Measurements from ENCODE around the gene SLC2A9. TPM values are rescaled to one million over a fixed set of nuclear protein-coding genes. Genes with fewer than 3 reads are reported as not detected.

SLC2A9 gene
- total RNA-seq, 1 donor from 2014 or later: 2.0 TPM

DNA sequence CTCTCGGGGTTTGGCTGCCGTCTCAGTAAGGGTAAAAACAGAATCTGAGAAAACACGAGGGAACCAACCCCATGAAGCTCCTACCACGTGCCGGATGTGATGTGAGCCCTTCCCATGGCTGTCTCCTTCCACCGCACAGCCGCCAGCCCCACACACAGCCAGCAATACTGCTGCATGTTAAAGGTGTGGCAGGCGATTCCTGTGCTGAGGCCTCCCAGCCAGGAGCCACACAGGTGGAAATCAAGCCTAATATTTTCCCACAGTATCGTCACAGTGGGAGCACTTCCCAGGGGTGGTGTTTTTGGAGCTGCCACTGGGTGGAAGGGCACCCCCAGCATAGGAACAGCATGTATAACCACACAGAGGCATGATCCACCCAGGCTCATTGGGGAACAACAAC, 77.5 kb downstream of the SLC2A9 start:
- DNase-seq (ENCODE audit: low read depth): no peak
- H3K4me3 ChIP-seq (ENCODE audit: low read depth, low read length): no peak overlapping the region
- no peak for TF ChIP-seq CTCF (conservative IDR thresholded peaks at IDR 0.05; ENCODE audit: low read depth, low read length)

GRCh38 chr4:9942921-9943600, 78.2 kb downstream of the SLC2A9 start:
- DNase-seq (ENCODE audit: low read depth): no peak
- no peak overlapping the region for H3K4me3 ChIP-seq (ENCODE audit: low read depth, low read length)
- TF ChIP-seq CTCF (conservative IDR thresholded peaks at IDR 0.05; ENCODE audit: low read depth, low read length): no peak

- TF ChIP-seq CTCF (conservative IDR thresholded peaks at IDR 0.05; ENCODE audit: low read depth, low read length): no peak
- no peak overlapping the region for H3K4me3 ChIP-seq (ENCODE audit: low read depth, low read length)
- DNase-seq (ENCODE audit: low read depth): no peak
These were observed 79.2 kb downstream of the SLC2A9 start for GRCh38 chr4:9942139-9942538.

- no peak for TF ChIP-seq CTCF (conservative IDR thresholded peaks at IDR 0.05; ENCODE audit: low read depth, low read length)
- DNase-seq (ENCODE audit: low read depth): no peak
These were observed 81.3 kb downstream of the SLC2A9 start for GRCh38 chr4:9940041-9940440.

GRCh38 chr4:9938933-9939332, 82.4 kb downstream of the SLC2A9 start:
- no peak overlapping the region for H3K4me3 ChIP-seq (ENCODE audit: low read depth, low read length)
- DNase-seq (ENCODE audit: low read depth): no peak
- TF ChIP-seq CTCF (conservative IDR thresholded peaks at IDR 0.05; ENCODE audit: low read depth, low read length): no peak

More at GRCh38 chr4:9940041-9940440, 81.3 kb downstream of the SLC2A9 start:
- H3K4me3 ChIP-seq (ENCODE audit: low read depth, low read length): no peak overlapping the region

- H3K4me3 ChIP-seq (ENCODE audit: low read depth, low read length): no peak overlapping the region
- TF ChIP-seq CTCF (conservative IDR thresholded peaks at IDR 0.05; ENCODE audit: low read depth, low read length): no peak
- DNase-seq (ENCODE audit: low read depth): no peak
These were observed 84.2 kb downstream of the SLC2A9 start for GRCh38 chr4:9937078-9937477.

DNA sequence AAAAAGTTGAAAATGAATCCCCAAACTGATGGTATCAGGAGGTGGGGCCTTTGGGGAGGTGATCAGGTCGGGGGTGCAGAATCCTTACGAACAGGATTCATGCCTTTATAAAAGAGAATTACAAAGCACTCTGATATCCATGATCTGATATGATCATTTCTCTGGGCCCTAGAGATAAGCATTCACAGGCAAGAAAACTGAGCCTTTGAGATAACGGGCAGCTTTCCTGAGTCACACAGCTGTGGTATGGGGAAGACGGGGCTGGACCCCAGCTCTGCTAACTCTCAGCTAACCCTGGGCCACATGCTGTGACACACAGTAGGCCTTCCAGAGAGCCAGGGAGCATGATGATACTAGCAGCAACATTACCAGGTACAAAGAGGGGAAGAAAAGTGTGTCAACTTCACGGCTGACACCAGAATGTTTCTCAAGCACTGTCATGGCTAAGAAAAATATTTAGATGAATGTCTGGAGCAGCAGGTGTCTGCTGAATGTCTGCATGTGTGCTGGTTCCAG, 85.1 kb downstream of the SLC2A9 start:
- TF ChIP-seq CTCF (conservative IDR thresholded peaks at IDR 0.05; ENCODE audit: low read depth, low read length): no peak
- DNase-seq (ENCODE audit: low read depth): no peak
- no peak overlapping the region for H3K4me3 ChIP-seq (ENCODE audit: low read depth, low read length)
